T-helper 1 cell (primary cell): ENCODE measurements around the gene CAD.

Experiments used
- DNase-seq, 5 donors: peaks; one replicate each; pipeline ENCODE4 v3.0.0-alpha.2; 2012 to 2020

The CAD gene

DNA sequence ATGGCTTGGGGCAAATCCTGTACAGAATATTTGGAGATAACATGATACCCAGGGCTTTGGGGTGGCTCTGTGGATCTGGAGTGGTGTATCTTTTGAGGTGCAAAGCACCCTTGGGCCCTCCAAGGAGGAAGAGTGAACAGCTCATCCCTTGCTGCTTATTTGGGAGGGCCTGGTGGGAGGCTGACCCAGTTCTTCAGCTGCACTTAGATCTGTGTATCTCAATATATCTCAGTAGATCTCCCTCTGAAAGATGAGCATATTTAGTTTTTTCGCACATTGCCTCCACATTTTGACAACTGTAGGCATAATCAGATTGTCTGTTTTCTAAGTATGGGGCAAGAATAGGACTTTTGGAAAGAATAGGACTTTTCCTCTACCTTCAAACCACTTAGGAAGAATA lies 67.8 kb downstream of the CAD start:
- no peak for DNase-seq

DNA sequence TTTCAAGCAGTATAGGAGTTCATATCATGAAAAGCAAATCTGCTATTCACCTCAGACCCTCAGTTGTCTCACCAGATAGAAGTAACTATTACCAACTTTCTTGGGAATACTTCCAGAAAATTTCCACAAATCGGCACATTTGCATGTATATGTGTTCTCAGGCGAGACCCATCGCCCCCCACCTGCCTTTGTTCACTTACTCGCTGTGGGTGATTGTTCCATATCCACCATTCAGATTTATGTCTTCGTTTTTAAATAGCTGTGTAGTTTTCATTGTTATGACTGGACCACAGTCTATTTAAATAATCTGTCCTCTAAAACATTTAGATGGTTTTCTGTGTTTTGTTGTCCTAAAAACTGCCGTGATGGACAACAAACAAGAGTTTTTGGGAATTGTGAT lies 68.3 kb downstream of the CAD start:
- no peak for DNase-seq

DNA sequence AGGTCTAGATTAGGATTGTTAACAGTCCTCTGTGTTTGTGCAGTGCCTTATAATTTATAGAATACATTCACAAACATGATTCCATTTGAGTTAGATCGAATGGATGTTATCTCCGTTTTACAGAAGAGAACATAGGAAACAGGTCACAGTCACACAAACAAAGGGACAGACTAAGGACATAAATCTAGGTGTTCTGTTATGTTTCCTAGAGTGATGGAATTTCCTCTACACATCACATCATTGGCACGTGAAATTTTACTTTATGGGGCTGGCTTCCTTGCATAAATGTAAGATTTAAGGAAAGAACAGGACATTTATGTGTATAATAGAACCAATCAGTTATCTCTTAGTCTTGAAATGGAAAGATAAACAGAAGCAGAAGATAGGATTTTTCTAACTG lies 71.4 kb downstream of the CAD start:
- DNase-seq: no peak

DNA sequence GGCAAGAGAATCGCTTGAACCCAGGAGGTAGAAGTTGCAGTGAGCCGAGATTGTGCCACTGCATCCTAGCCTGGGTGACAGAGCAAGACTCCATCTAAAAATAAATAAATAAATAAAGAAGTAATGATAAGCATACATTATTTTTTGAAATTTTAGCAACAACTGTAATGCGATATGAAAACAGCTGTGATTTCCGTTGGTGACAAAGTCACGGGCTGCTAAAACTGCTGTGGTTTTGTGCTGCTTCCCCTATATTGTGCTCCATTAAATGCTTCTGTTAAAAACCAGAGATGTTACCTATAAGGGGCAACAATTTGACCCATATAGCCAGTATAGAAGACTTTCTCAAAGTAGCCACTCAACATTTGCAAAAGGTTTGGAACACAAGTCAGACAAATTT lies 73.4 kb downstream of the CAD start:
- no peak for DNase-seq

DNA sequence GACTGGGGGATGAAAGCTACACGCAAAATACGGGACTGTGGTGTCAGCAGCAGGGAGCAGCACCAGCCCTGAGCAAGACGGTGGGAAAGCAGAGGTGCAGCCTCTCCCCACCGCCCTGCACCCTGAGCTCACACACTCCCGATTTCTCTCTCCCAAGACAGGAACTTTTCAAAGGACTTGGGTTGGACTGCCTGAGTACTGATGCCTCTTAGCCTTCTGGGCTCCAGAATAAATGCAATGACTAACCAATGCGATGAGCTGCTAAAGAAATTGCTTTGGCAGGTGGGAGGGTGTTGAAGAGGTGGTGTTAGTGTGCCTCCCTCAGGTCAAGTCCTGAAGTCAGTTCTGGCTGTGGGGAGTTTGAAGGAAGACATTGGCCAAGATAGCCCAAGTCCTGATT lies 74.7 kb downstream of the CAD start:
- DNase-seq: no peak
